SK-N-SH (cell line): ENCODE measurements around the gene OR51B2.

Experiments used
- EP300 ChIP-seq, 2 experiments: IDR thresholded peaks; 2 replicates each; pipeline versions ENCODE4 v1.4.0 to v1.6.1; 2012; ENCODE audit warnings: borderline replicate concordance in 1 of 2, low read depth in 1 of 2, low read length in 1 of 2
- FOXM1 ChIP-seq: IDR thresholded peaks from 2 replicates; pipeline ENCODE4 v1.4.0; 2012; ENCODE audit warnings: low read depth, mild to moderate bottlenecking
- GATA2 ChIP-seq: sonication (generic); formaldehyde crosslinking; IDR thresholded peaks from 2 replicates; pipeline ENCODE4 v1.5.0; 2020; ENCODE audit warnings: mild to moderate bottlenecking, missing genetic modification reagents
- JUND ChIP-seq: IDR thresholded peaks from 2 replicates; pipeline ENCODE4 v1.4.0; 2012
- NRF1 ChIP-seq: IDR thresholded peaks from 2 replicates; pipeline ENCODE4 v1.6.1; 2012; ENCODE audit warnings: low read depth, mild to moderate bottlenecking, low read length
- POLR2AphosphoS5 ChIP-seq: IDR thresholded peaks from 2 replicates; pipeline ENCODE4 v1.6.1; 2012; ENCODE audit warnings: low read depth, low read length
- RXRA ChIP-seq: IDR thresholded peaks from 2 replicates; pipeline ENCODE4 v1.4.0; 2012; ENCODE audit warnings: low read depth, mild to moderate bottlenecking, borderline replicate concordance
- TAF1 ChIP-seq: IDR thresholded peaks from 2 replicates; pipeline ENCODE4 v1.6.1; 2012; ENCODE audit warnings: low read depth, mild to moderate bottlenecking, low read length, moderate library complexity, borderline replicate concordance
- TCF12 ChIP-seq: IDR thresholded peaks from 2 replicates; pipeline ENCODE4 v1.4.0; 2012
- YY1 ChIP-seq: IDR thresholded peaks from 2 replicates; pipeline ENCODE4 v1.4.0; 2012; ENCODE audit warnings: low read depth, mild to moderate bottlenecking
- TF ChIP-seq, protein P1 (sequence below): fragments of 200-600 bp; sonication (generic); IDR thresholded peaks from 2 replicates; pipeline ENCODE4 v1.6.1; 2017; ENCODE audit warnings: antibody characterized with exemption, mild to moderate bottlenecking, moderate library complexity
- TF ChIP-seq, protein P2 (sequence below): IDR thresholded peaks from 2 replicates; pipeline ENCODE4; 2012
- TF ChIP-seq, protein P3 (sequence below): IDR thresholded peaks from 2 replicates; pipeline ENCODE4 v1.4.0; 2012; ENCODE audit warnings: low read depth, borderline replicate concordance
- TF ChIP-seq, protein P4 (sequence below): fragments of 150-350 bp; IDR thresholded peaks from 2 replicates; pipeline ENCODE4 v1.6.1; 2016; ENCODE audit warnings: mild to moderate bottlenecking, low read depth, low read length

DNA sequence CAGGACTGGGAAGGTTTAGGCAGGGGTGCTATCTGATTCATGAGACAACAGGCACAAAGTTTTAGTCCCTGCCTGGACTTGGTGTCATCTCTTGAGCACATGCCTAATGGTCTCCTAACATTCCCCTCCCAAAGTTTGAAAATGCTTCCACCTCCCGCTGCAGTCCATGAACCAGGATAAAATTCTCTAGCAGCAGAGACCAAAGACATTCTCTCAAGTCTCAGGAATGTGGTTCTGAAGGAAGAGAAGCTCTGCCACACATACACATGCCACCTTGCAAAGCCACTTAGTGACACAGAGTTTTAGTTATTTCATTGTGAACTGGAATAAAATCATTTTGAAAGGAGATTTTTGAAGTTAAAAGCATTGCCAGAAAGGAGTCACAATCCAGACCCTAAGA is 42.8 kb upstream of the OR51B2 start:
- TF ChIP-seq, protein P1, sequence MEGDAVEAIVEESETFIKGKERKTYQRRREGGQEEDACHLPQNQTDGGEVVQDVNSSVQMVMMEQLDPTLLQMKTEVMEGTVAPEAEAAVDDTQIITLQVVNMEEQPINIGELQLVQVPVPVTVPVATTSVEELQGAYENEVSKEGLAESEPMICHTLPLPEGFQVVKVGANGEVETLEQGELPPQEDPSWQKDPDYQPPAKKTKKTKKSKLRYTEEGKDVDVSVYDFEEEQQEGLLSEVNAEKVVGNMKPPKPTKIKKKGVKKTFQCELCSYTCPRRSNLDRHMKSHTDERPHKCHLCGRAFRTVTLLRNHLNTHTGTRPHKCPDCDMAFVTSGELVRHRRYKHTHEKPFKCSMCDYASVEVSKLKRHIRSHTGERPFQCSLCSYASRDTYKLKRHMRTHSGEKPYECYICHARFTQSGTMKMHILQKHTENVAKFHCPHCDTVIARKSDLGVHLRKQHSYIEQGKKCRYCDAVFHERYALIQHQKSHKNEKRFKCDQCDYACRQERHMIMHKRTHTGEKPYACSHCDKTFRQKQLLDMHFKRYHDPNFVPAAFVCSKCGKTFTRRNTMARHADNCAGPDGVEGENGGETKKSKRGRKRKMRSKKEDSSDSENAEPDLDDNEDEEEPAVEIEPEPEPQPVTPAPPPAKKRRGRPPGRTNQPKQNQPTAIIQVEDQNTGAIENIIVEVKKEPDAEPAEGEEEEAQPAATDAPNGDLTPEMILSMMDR, result no peak
- TF ChIP-seq, protein P2, sequence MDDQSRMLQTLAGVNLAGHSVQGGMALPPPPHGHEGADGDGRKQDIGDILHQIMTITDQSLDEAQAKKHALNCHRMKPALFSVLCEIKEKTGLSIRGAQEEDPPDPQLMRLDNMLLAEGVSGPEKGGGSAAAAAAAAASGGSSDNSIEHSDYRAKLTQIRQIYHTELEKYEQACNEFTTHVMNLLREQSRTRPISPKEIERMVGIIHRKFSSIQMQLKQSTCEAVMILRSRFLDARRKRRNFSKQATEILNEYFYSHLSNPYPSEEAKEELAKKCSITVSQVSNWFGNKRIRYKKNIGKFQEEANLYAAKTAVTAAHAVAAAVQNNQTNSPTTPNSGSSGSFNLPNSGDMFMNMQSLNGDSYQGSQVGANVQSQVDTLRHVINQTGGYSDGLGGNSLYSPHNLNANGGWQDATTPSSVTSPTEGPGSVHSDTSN, result no peak
- TF ChIP-seq POLR2AphosphoS5 (no peak), YY1 (no peak), JUND (no peak), EP300 (IDR thresholded peaks at IDR 0.05; ENCODE audit: borderline replicate concordance in 1 of 2, low read depth in 1 of 2, low read length in 1 of 2) (no peak), FOXM1 (no peak), NRF1 (no peak), TAF1 (no peak), GATA2 (CRISPR knock-in tag) (no peak), TCF12 (no peak), RXRA (no peak)
- TF ChIP-seq, protein P3, sequence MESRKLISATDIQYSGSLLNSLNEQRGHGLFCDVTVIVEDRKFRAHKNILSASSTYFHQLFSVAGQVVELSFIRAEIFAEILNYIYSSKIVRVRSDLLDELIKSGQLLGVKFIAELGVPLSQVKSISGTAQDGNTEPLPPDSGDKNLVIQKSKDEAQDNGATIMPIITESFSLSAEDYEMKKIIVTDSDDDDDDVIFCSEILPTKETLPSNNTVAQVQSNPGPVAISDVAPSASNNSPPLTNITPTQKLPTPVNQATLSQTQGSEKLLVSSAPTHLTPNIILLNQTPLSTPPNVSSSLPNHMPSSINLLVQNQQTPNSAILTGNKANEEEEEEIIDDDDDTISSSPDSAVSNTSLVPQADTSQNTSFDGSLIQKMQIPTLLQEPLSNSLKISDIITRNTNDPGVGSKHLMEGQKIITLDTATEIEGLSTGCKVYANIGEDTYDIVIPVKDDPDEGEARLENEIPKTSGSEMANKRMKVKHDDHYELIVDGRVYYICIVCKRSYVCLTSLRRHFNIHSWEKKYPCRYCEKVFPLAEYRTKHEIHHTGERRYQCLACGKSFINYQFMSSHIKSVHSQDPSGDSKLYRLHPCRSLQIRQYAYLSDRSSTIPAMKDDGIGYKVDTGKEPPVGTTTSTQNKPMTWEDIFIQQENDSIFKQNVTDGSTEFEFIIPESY, result no peak
- TF ChIP-seq, protein P4, sequence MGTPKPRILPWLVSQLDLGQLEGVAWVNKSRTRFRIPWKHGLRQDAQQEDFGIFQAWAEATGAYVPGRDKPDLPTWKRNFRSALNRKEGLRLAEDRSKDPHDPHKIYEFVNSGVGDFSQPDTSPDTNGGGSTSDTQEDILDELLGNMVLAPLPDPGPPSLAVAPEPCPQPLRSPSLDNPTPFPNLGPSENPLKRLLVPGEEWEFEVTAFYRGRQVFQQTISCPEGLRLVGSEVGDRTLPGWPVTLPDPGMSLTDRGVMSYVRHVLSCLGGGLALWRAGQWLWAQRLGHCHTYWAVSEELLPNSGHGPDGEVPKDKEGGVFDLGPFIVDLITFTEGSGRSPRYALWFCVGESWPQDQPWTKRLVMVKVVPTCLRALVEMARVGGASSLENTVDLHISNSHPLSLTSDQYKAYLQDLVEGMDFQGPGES, result no peak
